HepG2 (cell line): Measurements from ENCODE around the gene LRRN4CL. TPM values are rescaled to one million over a fixed set of nuclear protein-coding genes. Genes with fewer than 3 reads are reported as not detected.

Experiments used
- ATAC-seq: fragments of 200-7000 bp; cut with Tn5 transposase; 3 replicates; pipeline ENCODE4 v1.9.1; 2020; ENCODE audit warnings: mild to moderate bottlenecking, moderate library complexity
- BruUV-seq: library from RNA; stranded (reverse); fragments of 400-500 nt; replicated peaks from 2 replicates; lab custom pipeline; 2021; lab: Mats Ljungman, UMichigan
- CTCF ChIA-PET: fragments of 300-600 bp; formaldehyde crosslinking; extraction: SDS; loops from one replicate; lab custom pipeline; 2021; ENCODE audit warnings: low total read pairs, inconsistent platforms, low intra/inter-chr PET ratio; lab: Yijun Ruan, JAX
- POLR2A ChIA-PET: fragments of 350-600 bp; sonication (Branson Sonifier 250); formaldehyde crosslinking; loops from one replicate; lab custom pipeline; 2020; ENCODE audit warnings: antibody characterized with exemption, inconsistent platforms; lab: Yijun Ruan, JAX
- DNase-seq: peaks from one replicate; pipeline ENCODE4 v3.0.0-alpha.2; 2015; ENCODE audit warnings: low spot score
- FAIRE-seq: peaks from 3 replicates; lab custom pipeline; 2011; peaks lifted over from hg19 to GRCh38; lab: Jason Lieb, UNC
- H2AFZ ChIP-seq: one replicate; pipeline ENCODE4 v1.6.1; 2011; ENCODE audit warnings: low read length, inconsistent platforms
- H3K27ac ChIP-seq: fragments of 300-600 bp; 3 replicates; pipeline ENCODE4 v1.8.0; 2011; ENCODE audit warnings: mixed run types, mild to moderate bottlenecking, mixed read lengths, low read length, inconsistent platforms; ENCODE audit not compliant: insufficient read depth; ENCODE audit errors: extremely low read length
- H3K27me3 ChIP-seq, 2 experiments: fragments of 200-600 bp in 1 of 2; 2 replicates in 1 of 2; 3 replicates in 1 of 2; pipeline versions ENCODE4 v1.6.0 to v1.8.0; 2011; ENCODE audit warnings: low read length in 2 of 2, mild to moderate bottlenecking in 2 of 2, moderate library complexity in 2 of 2, inconsistent platforms in 1 of 2; ENCODE audit not compliant: insufficient read depth in 2 of 2, control insufficient read depth in 1 of 2
- H3K36me3 ChIP-seq, 2 experiments: fragments of 200-600 bp in 1 of 2; replicated peaks in 1 of 2; 2 replicates in 1 of 2; 3 replicates in 1 of 2; pipeline versions ENCODE4 v1.5.1 to v1.8.0; 2011; ENCODE audit warnings: low read length in 2 of 2, inconsistent platforms in 1 of 2; ENCODE audit not compliant: insufficient read depth in 2 of 2, control insufficient read depth in 1 of 2
- H3K4me1 ChIP-seq: 2 replicates; pipeline ENCODE4 v1.5.1; 2012; ENCODE audit warnings: low read length, inconsistent platforms; ENCODE audit not compliant: insufficient read depth
- H3K4me2 ChIP-seq: 2 replicates; pipeline ENCODE4 v1.6.0; 2011; ENCODE audit warnings: low read depth, low read length, inconsistent platforms
- H3K4me3 ChIP-seq, 3 experiments: fragments of 200-600 bp in 1 of 3; sonication (generic), shearing (Covaris generic) in 1 of 3; replicated peaks in 1 of 3; 2 replicates each; pipeline ENCODE4 v1.5.1; 2011 to 2016; ENCODE audit warnings: low read length in 3 of 3, inconsistent platforms in 2 of 3, low read depth in 2 of 3, mild to moderate bottlenecking in 2 of 3, control low read depth in 1 of 3, mixed read lengths in 1 of 3; ENCODE audit not compliant: insufficient read depth in 1 of 3
- H3K79me2 ChIP-seq: one replicate; pipeline ENCODE4 v1.6.1; 2011; ENCODE audit warnings: low read length, inconsistent platforms; ENCODE audit not compliant: insufficient read depth
- H3K9ac ChIP-seq: 2 replicates; pipeline ENCODE4 v1.6.0; 2011; ENCODE audit warnings: mild to moderate bottlenecking, low read depth, low read length, inconsistent platforms; ENCODE audit not compliant: insufficient read depth
- H3K9me3 ChIP-seq: 2 replicates; pipeline ENCODE4 v1.5.1; 2012; ENCODE audit warnings: mild to moderate bottlenecking, low read length
- H4K20me1 ChIP-seq: 2 replicates; pipeline ENCODE4 v1.6.0; 2011; ENCODE audit warnings: inconsistent platforms, mild to moderate bottlenecking, low read length, moderate library complexity; ENCODE audit not compliant: insufficient read depth
- AKNA ChIP-seq: sonication (generic); formaldehyde crosslinking; IDR thresholded peaks from 2 replicates; pipeline ENCODE4 v1.4.0; 2020; ENCODE audit warnings: missing genetic modification reagents, borderline replicate concordance
- HMG20A ChIP-seq: IDR thresholded peaks from 2 replicates; pipeline ENCODE4 v1.6.1; 2016; ENCODE audit warnings: borderline replicate concordance
- IRF2 ChIP-seq: IDR thresholded peaks from 2 replicates; pipeline ENCODE4 v1.6.1; 2018; ENCODE audit warnings: missing genetic modification reagents, missing compliant biosample characterization
- NFYC ChIP-seq: IDR thresholded peaks from 2 replicates; pipeline ENCODE4 v1.6.1; 2016; ENCODE audit warnings: missing genetic modification reagents, missing compliant biosample characterization
- NR1H2 ChIP-seq: sonication (generic); formaldehyde crosslinking; IDR thresholded peaks from 2 replicates; pipeline ENCODE4 v1.8.1; 2022; ENCODE audit warnings: low read depth, missing genetic modification reagents, borderline replicate concordance
- NR2F1 ChIP-seq, 2 experiments: fragments of 450-650 bp in 1 of 2; formaldehyde crosslinking in 1 of 2; IDR thresholded peaks; 2 replicates each; pipeline versions ENCODE4 v1.5.0 to v1.6.1; 2016 to 2020; ENCODE audit warnings: mild to moderate bottlenecking in 1 of 2, missing compliant biosample characterization in 1 of 2, missing genetic modification reagents in 1 of 2, moderate library complexity in 1 of 2
- STAT5B ChIP-seq: sonication (generic); formaldehyde crosslinking; IDR thresholded peaks from 2 replicates; pipeline ENCODE4 v1.4.0; 2020; ENCODE audit warnings: missing genetic modification reagents
- ZNF367 ChIP-seq: sonication (generic); formaldehyde crosslinking; IDR thresholded peaks from 2 replicates; pipeline ENCODE4 v1.4.0; 2020; ENCODE audit warnings: missing genetic modification reagents, borderline replicate concordance
- ZNF598 ChIP-seq: sonication (generic); formaldehyde crosslinking; IDR thresholded peaks from 2 replicates; pipeline ENCODE4 v1.5.1; 2020; ENCODE audit warnings: mild to moderate bottlenecking, missing genetic modification reagents, borderline replicate concordance
- ZNF7 ChIP-seq: IDR thresholded peaks from 2 replicates; pipeline ENCODE4 v1.6.1; 2016; ENCODE audit warnings: missing biosample characterization, missing genetic modification reagents
- ZNF83 ChIP-seq: sonication (generic); formaldehyde crosslinking; IDR thresholded peaks from 2 replicates; pipeline ENCODE4 v1.4.0; 2020; ENCODE audit warnings: missing genetic modification reagents, mild to moderate bottlenecking, borderline replicate concordance
- ZNF878 ChIP-seq: sonication (generic); formaldehyde crosslinking; IDR thresholded peaks from 2 replicates; pipeline ENCODE4 v1.8.1; 2023; ENCODE audit warnings: mild to moderate bottlenecking, missing genetic modification reagents, moderate library complexity
- WGBS: methylation state at CpG from one replicate; pipeline ENCODE4 v1.1.6; 2017; ENCODE audit warnings: low lambda C conversion rate; 5-methylcytosine and 5-hydroxymethylcytosine counted together
- in situ Hi-C: cut with HindIII; loops from 2 replicates; pipeline ENCODE4 v1.10.0; 2017; ENCODE audit warnings: low pct_unique_long_range_greater_than_20kb; ENCODE audit not compliant: extremely low pct_ligation_motif_present
- intact Hi-C: fragments of 100-400 bp; cut with micrococcal nuclease; formaldehyde crosslinking; loops from one replicate; pipeline ENCODE4 v1.10.0; 2022; ENCODE audit not compliant: unreplicated experiment
- polyA plus RNA-seq, 8 experiments: library from polyadenylated mRNA; depleted of rRNA in 3 of 8; stranded (reverse) in 7 of 8; unstranded in 1 of 8; fragments of >200 nt; fragmentation: Illumina TruSeq in 4 of 8; extraction: Trizol in 4 of 8; gene quantifications; 2 replicates each; pipeline versions ENCODE4 v1.2.1 to v1.2.3, GENCODE V29; 2011 to 2016; ENCODE audit warnings: low read depth in 4 of 8, missing spikeins in 1 of 8, mixed read lengths in 1 of 8; ENCODE audit not compliant: insufficient read depth in 1 of 8
- total RNA-seq, 5 experiments: library from RNA; depleted of rRNA; stranded (reverse); fragments of >200 nt; fragmentation: Illumina TruSeq; extraction: Trizol; gene quantifications; 2 replicates each; pipeline ENCODE4 v1.2.3, GENCODE V29; 2016; ENCODE audit warnings: low read depth in 1 of 5
- TF ChIP-seq, protein P1 (sequence below): IDR thresholded peaks from 2 replicates; pipeline ENCODE4 v1.6.1; 2016; ENCODE audit warnings: missing biosample characterization, missing genetic modification reagents, low read depth
- TF ChIP-seq, protein P2 (sequence below): sonication (generic); formaldehyde crosslinking; IDR thresholded peaks from 2 replicates; pipeline ENCODE4 v1.4.0; 2020; ENCODE audit warnings: missing genetic modification reagents, borderline replicate concordance

The LRRN4CL gene
- total and polyA plus RNA-seq, 2 of the 13 experiments (the other 11 are each of a cell fraction or from before 2014, with no cell fraction given) = 0.11 TPM; not detected in 1

DNA sequence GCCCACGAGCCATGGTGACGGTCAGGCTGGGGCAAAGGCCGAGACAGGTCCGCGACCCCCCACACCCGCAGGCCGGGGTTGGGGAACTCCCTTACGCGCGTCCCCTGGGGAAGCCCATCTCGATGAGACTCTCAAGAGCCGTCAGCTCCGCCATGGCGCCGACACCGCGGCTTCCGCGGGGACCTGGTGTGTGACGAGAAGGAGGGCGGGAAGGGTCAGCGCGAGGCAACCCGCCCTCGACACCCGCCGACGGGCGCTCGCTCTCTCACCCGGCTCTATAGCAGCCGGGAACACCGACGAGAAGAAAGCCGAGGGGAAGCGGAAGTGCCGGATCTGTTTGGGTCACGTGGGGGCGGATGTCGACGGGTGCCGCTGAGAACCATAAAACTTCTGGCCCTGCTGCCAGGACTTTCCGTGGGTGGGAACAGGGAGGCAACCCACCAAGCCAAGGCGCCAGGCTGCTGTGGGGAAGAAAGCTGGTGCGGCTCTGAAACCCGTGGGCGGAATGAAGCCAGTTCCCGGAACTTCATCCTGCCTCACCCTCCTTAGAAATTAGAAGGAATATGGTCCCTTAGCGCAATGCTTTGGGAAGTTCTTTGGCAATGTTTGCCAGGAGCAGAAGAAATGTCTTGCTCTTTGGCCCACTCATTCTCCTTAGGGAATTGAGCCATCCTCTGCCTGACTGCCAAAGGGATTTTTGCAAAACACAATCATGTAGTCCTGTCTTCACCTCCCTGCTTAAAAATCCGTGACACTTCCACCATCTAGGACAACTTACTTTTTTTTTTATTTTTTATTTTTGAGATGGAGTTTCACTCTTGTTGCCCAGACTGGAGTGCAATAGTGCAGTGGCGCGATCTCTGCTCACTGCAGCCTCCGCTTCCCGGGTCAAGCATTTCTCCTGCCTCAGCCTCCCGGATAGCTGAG is 10.3 kb downstream of the LRRN4CL start, which contains the start of gene UBXN1:
Gene UBXN1 (minus strand): TSS at position 304 of the 927 bp plus-strand sequence. CDS start 150 bp downstream, at position 154.
- H3K79me2 ChIP-seq = peaks cover 8% of the 10 kb centered on the region
- POLR2A ChIA-PET = interaction anchor here (1.1 to 3.6 kb wide), 7 partner anchors 9 to 177 kb away, joined by 3 to 54 read pairs (median 19); partner anchors contain the start of genes C11orf98, CSKMT, HNRNPUL2 and LBHD1
- H3K4me3 ChIP-seq = peak within 1 kb of the TSS; percentile 88 to 98 (median 94)
- peak within 1 kb of the TSS; percentile 91 for H2AFZ ChIP-seq
- DNase-seq = peak; percentile 79
- H4K20me1 ChIP-seq = no peaks in the 10 kb centered on the region
- peak; percentile 72 for FAIRE-seq
- CTCF ChIA-PET = no interaction called here
- H3K27me3 ChIP-seq = no peaks in the 10 kb centered on the region
- no peaks in the 10 kb centered on the region for H3K9me3 ChIP-seq
- peaks cover 37% of the 10 kb centered on the region for H3K4me1 ChIP-seq
- 19% methylated on average over 14 of the region's 55 CpGs for WGBS
- H3K4me2 ChIP-seq = peak within 1 kb of the TSS; percentile 98
- H3K27ac ChIP-seq = peak within 1 kb of the TSS; percentile 86
- peaks cover 0 to 7% of the 10 kb centered on the region in 2 experiments; a peak in 1 of 5 replicates for H3K36me3 ChIP-seq
- H3K9ac ChIP-seq = peak within 1 kb of the TSS; percentile 94
- TSS peak; percentile 81 for BruUV-seq
- intact Hi-C loops = no loop called here
- ATAC-seq = peak; percentile 79
- in situ Hi-C loops = no loop called here
- no peak for TF ChIP-seq NR1H2
- TF ChIP-seq IRF2 (CRISPR knock-in tag) = peak; percentile 76
- no peak for TF ChIP-seq ZNF367
- peak; percentile 72; the same call in 1 of the 2 replicates for TF ChIP-seq ZNF878 (CRISPR knock-in tag)
- TF ChIP-seq HMG20A = no peak
- TF ChIP-seq STAT5B = no peak
- no peak for TF ChIP-seq ZNF7 (CRISPR knock-in tag)
- TF ChIP-seq, protein P1, sequence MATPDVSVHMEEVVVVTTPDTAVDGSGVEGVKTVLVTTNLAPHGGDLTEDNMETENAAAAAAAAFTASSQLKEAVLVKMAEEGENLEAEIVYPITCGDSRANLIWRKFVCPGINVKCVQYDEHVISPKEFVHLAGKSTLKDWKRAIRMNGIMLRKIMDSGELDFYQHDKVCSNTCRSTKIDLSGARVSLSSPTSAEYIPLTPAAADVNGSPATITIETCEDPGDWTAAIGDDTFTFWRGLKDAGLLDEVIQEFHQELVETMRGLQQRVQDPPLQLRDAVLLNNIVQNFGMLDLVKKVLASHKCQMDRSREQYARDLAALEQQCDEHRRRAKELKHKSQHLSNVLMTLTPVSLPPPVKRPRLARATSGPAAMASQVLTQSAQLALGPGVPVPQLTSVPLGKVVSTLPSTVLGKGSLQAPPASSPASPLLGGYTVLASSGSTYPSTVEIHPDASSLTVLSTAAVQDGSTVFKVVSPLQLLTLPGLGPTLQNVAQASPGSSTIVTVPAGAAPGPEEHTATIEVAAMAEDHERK (CRISPR knock-in tag) = no peak
- TF ChIP-seq NFYC (CRISPR knock-in tag) = no peak; the same call in 1 of the 2 replicates
- peak in 1 of 2 experiments; percentile 33; a peak in 1 of 4 replicates for TF ChIP-seq NR2F1 (CRISPR knock-in tag; IDR thresholded peaks at IDR 0.05)
- TF ChIP-seq, protein P2, sequence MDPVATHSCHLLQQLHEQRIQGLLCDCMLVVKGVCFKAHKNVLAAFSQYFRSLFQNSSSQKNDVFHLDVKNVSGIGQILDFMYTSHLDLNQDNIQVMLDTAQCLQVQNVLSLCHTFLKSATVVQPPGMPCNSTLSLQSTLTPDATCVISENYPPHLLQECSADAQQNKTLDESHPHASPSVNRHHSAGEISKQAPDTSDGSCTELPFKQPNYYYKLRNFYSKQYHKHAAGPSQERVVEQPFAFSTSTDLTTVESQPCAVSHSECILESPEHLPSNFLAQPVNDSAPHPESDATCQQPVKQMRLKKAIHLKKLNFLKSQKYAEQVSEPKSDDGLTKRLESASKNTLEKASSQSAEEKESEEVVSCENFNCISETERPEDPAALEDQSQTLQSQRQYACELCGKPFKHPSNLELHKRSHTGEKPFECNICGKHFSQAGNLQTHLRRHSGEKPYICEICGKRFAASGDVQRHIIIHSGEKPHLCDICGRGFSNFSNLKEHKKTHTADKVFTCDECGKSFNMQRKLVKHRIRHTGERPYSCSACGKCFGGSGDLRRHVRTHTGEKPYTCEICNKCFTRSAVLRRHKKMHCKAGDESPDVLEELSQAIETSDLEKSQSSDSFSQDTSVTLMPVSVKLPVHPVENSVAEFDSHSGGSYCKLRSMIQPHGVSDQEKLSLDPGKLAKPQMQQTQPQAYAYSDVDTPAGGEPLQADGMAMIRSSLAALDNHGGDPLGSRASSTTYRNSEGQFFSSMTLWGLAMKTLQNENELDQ (CRISPR knock-in tag) = no peak
- peak; percentile 15; the same call in 1 of the 2 replicates for TF ChIP-seq ZNF83 (CRISPR knock-in tag)
- peak; percentile 74 for TF ChIP-seq ZNF598 (CRISPR knock-in tag)
- TF ChIP-seq AKNA (CRISPR knock-in tag) = no peak
